Ectodermal cell (in vitro differentiated cells): ENCODE measurements around the gene ATP8B3.

ENCODE experiments used
- H3K27ac ChIP-seq: 2 replicates; pipeline ENCODE4 v1.7.0; 2013; ENCODE audit warnings: mild to moderate bottlenecking, low read depth, low read length; ENCODE audit not compliant: insufficient read depth, poor library complexity, severe bottlenecking
- H3K27me3 ChIP-seq: 2 replicates; pipeline ENCODE4 v1.7.0; 2013; ENCODE audit warnings: mild to moderate bottlenecking, low read length; ENCODE audit not compliant: insufficient read depth, control insufficient read depth, poor library complexity, severe bottlenecking
- H3K36me3 ChIP-seq: one replicate; pipeline ENCODE4 v1.7.0; 2013; ENCODE audit warnings: low read length; ENCODE audit not compliant: control insufficient read depth, insufficient read depth
- H3K4me1 ChIP-seq: one replicate; pipeline ENCODE4 v1.7.0; 2013; ENCODE audit warnings: low read length; ENCODE audit not compliant: control insufficient read depth, insufficient read depth
- H3K4me3 ChIP-seq: 2 replicates; pipeline ENCODE4 v1.7.0; 2013; ENCODE audit warnings: low read depth, low read length, control low read depth; ENCODE audit not compliant: insufficient read depth
- H3K9me3 ChIP-seq: 2 replicates; pipeline ENCODE4 v1.7.0; 2013; ENCODE audit warnings: mild to moderate bottlenecking, low read length, moderate library complexity; ENCODE audit not compliant: control insufficient read depth
- WGBS, 2 experiments: methylation state at CpG; one replicate each; pipeline ENCODE4 v1.1.7; 2013; ENCODE audit warnings: missing lambda C conversion rate in 2 of 2; 5-methylcytosine and 5-hydroxymethylcytosine counted together

Gene ATP8B3

DNA sequence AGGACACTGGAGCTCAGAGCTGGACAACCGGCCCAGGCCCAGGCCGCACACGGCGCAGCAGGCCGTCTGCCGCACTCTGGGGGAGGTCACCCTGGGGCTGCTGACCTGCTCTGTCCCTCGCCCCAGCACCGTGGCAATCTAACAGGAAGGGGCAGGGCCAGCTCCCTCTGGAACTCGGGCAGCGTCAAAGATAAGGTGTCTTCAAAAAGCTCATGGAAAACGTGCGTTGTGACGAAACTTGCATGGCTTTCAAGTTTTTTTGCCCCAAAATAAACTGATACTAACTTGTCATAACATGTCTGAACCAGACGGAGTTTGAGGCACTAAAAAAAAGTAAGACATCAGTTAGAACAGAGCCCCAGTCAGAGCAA, 12.2 kb upstream of the ATP8B3 start:
- Histone ChIP-seq H3K36me3 (peaks cover 14% of the 10 kb centered on the region), H3K4me1 (peaks cover 18% of the 10 kb centered on the region), H3K27me3 (no peaks in the 10 kb centered on the region), H3K27ac (no peak overlapping the region), H3K9me3 (no peaks in the 10 kb centered on the region), H3K4me3 (no peak overlapping the region)
- 94% methylated on average over 14 of the region's 14 CpGs for WGBS, 2 experiments

DNA sequence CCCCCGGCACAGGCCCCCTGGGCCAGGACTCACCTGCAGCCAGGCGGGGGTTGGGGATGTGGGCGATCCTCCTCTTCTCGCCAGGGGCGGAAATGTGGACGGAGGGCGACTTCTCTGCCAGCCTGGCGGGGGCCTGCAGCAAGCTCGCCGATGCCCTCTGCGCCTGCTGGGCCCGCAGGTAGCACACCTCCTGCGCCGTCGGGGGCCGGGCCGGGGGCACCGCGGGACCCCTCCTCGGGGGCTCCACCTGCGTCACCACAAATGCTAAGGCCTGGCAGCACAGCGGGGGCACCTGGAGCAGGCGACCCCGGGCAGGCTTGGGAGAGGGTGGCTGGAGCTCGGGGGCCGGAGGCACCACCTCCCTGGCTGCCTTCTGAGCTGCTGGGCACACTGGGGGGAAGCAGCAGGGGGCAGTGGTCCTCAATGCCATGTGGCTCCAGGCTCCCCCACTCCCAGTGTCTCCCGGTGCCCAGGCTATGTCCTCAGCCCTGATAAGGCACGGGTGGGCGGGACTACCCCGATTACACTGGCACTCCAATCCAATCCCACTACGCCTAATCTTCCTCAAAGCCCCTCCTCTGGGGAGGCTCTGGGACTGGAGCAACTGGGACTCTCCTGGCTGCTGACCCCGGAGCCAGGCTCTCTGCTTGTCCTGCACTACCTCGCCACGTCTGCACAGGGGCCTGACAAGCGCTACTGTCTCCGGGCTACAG, 11.6 kb upstream of the ATP8B3 start:
- 94 to 95% methylated on average over 36 of the region's 36 CpGs for WGBS, 2 experiments
- H3K9me3 ChIP-seq: no peaks in the 10 kb centered on the region
- peaks cover 18% of the 10 kb centered on the region for H3K4me1 ChIP-seq
- H3K36me3 ChIP-seq: peaks cover 14% of the 10 kb centered on the region
- H3K27ac ChIP-seq: no peak overlapping the region
- no peak overlapping the region for H3K4me3 ChIP-seq
- H3K27me3 ChIP-seq: no peaks in the 10 kb centered on the region

- Histone ChIP-seq H3K4me3 (no peak overlapping the region), H3K4me1 (peaks cover 18% of the 10 kb centered on the region), H3K27ac (no peak overlapping the region), H3K36me3 (peaks cover 14% of the 10 kb centered on the region), H3K9me3 (no peaks in the 10 kb centered on the region), H3K27me3 (no peaks in the 10 kb centered on the region)
- 92 to 94% methylated on average over 8 of the region's 8 CpGs for WGBS, 2 experiments
These were observed 10.9 kb upstream of the ATP8B3 start for GRCh38 chr19:1823020-1823419.

DNA sequence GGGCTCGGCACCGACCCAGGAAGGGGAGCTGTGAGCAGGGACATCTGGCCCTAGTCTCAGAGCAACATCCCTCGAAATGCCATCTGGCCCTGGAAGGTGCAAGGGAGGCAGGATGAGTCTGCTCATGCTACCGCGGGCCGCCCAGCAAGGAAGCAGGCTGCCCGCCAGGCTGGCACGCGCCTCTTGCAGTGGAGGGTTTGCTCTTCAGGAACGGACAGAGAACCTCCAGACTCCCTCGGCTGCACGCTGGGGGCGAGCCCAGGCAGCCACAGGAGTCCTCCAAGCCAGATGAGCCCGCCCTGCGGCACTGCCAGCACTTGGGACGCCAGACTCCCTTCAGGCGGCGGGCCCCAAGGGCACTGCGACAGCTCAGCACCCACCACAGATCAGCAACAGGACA, 10.1 kb upstream of the ATP8B3 start:
- Histone ChIP-seq H3K27me3 (no peaks in the 10 kb centered on the region), H3K27ac (no peak overlapping the region), H3K4me3 (no peak overlapping the region), H3K9me3 (no peaks in the 10 kb centered on the region), H3K36me3 (peaks cover 19% of the 10 kb centered on the region), H3K4me1 (peaks cover 11% of the 10 kb centered on the region)
- WGBS, 2 experiments: 93 to 96% methylated on average over 19 of the region's 19 CpGs

GRCh38 chr19:1819341-1820255, 7.5 kb upstream of the ATP8B3 start:
- peaks cover 4% of the 10 kb centered on the region for H3K4me1 ChIP-seq
- no peaks in the 10 kb centered on the region for H3K9me3 ChIP-seq
- H3K27ac ChIP-seq: no peak overlapping the region
- WGBS, 2 experiments: 90 to 91% methylated on average over 43 of the region's 43 CpGs
- no peaks in the 10 kb centered on the region for H3K27me3 ChIP-seq
- no peak overlapping the region for H3K4me3 ChIP-seq
- H3K36me3 ChIP-seq: peaks cover 24% of the 10 kb centered on the region

- peaks cover 4% of the 10 kb centered on the region for H3K4me1 ChIP-seq
- peaks cover 24% of the 10 kb centered on the region for H3K36me3 ChIP-seq
- 95% methylated on average over 31 to 33 of the region's 33 CpGs for WGBS, 2 experiments
- H3K9me3 ChIP-seq: no peaks in the 10 kb centered on the region
- H3K4me3 ChIP-seq: no peak overlapping the region
- H3K27me3 ChIP-seq: no peaks in the 10 kb centered on the region
- H3K27ac ChIP-seq: no peak overlapping the region
These were observed 6.6 kb upstream of the ATP8B3 start for GRCh38 chr19:1818549-1819195.

DNA sequence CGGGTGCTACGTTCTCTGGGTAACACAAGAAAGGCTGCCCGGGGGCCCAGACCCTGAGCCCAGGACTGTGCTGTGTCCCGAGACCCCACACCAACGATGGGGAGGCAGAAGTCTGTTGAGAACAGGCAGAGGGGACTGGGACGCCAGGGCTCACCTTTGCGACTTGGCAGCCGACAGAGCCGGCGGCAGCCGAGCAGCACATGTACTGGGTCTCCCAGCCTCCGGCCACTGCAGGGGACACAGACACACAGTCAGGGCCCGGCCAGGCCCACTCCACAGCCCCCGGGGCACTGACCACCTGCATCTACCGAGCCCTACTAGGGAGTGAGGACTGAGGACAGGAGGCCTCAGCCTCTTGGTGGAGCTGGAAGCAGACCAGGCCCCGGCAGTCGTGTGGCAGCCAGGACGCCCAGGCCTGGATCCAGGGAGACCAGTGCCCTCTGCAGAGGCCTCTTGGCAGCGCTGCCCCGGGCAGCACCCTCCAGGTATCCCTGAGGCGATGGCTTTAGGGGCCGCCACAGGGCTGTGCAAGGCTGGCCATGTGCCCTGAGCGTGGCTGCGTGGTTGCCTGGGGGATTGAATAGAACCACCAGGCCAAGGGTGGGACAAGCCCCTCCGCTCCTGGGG, 5.6 kb upstream of the ATP8B3 start:
- WGBS, 2 experiments: 95 to 96% methylated on average over 25 of the region's 25 CpGs
- H3K27ac ChIP-seq: no peak overlapping the region
- peaks cover 24% of the 10 kb centered on the region for H3K36me3 ChIP-seq
- no peaks in the 10 kb centered on the region for H3K9me3 ChIP-seq
- no peaks in the 10 kb centered on the region for H3K27me3 ChIP-seq
- H3K4me1 ChIP-seq: peaks cover 4% of the 10 kb centered on the region
- no peak overlapping the region for H3K4me3 ChIP-seq

GRCh38 chr19:1816530-1817298, 4.6 kb upstream of the ATP8B3 start:
- H3K9me3 ChIP-seq: no peaks in the 10 kb centered on the region
- peaks cover 22% of the 10 kb centered on the region for H3K36me3 ChIP-seq
- no peak overlapping the region for H3K27ac ChIP-seq
- H3K27me3 ChIP-seq: peaks cover 4% of the 10 kb centered on the region
- H3K4me3 ChIP-seq: no peak overlapping the region
- peaks cover 4% of the 10 kb centered on the region for H3K4me1 ChIP-seq
- 95 to 96% methylated on average over 36 of the region's 36 CpGs for WGBS, 2 experiments

- no peak overlapping the region for H3K27ac ChIP-seq
- H3K4me1 ChIP-seq: peaks cover 4% of the 10 kb centered on the region
- WGBS, 2 experiments: 95 to 96% methylated on average over 61 of the region's 61 CpGs
- no peak overlapping the region for H3K4me3 ChIP-seq
- H3K27me3 ChIP-seq: peaks cover 9% of the 10 kb centered on the region
- no peaks in the 10 kb centered on the region for H3K9me3 ChIP-seq
- H3K36me3 ChIP-seq: peaks cover 16% of the 10 kb centered on the region
These were observed 3.8 kb upstream of the ATP8B3 start for GRCh38 chr19:1815605-1816529.
